CD4-positive, alpha-beta T cell treated with Interleukin-15 for 4 hours (primary cell): ENCODE results near the gene RNF103.

Experiments used
- DNase-seq: peaks from one replicate; pipeline ENCODE4 v3.0.0-alpha.2; 2020; ENCODE audit warnings: low spot score

Gene RNF103

DNA sequence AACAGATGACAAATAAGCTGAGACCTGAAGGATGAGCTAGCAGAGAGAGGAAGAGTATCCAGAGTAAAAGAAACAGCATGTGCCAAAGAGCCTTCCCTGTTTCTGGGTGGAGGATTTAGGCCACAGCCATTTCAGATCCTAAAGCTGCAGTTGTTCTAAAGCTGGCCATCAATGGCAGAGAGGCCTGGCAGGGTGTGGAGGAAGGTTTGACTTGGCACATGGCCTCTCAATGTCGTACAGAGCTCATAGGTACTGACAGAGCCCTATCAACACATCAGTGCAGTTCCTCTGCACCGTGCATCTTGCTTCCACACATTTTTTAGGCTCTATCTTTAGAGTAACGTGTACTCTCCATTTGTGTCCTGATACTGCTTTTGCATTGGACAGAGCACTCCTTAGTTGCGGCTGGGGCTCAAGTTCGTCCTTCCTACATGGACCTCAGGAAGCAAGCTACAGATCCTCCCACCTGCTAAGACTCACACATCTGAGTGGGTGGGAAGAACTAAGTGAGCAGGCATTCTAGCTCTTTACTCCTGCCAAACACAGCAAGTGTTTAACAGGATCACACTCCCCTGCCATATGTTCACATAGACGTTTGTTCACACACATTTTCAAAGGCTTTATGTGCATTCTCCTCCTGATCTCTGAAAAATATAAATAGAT is 57.4 kb downstream of the RNF103 start:
- no peak for DNase-seq

DNA sequence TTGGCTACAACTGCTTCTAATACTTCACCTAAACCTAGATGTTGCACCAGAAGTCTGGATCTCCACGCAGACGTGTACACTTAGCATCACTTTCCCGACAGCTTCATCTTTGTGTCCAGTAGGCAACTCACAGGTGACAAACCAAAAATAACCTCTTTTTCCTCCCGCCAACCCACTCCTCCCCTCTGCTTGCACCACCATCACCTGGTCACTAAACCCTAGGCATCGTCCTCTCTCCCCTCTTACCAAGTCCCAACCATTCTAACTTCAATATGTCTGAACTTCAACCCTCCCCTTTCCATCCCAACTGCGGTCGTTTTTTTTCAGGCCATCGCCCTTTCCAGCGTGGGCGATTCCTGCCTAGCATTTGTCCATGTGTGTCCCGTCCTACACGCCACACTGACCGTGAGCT is 60.0 kb downstream of the RNF103 start:
- DNase-seq: no peak

DNA sequence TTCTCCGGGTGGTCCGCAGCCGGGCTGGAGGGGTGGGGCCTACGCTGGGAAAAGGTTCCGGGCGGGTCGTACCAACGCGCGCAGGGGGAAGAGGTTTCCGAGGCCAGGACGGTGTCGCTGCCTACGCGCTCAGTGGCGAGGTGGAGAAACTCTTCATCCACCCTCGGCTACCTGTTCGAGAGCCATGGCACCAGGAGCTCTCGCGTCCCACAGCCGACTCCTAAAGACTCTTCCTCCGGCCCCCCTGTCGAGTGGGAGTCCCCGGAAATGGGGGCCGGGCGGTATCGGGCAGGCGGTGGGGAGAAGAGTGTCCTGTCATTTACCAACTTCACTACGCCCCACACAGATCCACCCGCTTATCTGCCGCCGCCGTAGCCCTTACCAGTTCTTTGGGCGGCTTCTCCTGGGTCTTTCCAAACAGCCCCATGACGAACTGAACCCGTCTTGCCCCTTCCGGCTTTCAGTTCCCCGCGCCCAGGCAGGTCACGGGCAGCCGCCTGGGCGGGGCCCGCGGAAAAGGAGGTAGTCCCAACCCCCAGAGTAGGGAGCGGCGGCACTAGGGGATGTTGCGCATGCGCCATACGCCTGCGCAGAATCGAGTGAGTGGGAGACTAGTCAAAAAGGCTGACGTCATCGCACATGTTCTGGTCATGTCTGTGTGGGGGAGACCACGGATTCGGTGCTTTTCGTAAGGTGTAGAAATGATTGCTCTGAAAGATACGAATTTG is 60.6 kb downstream of the RNF103 start, which contains the start of gene CHMP3:
Gene CHMP3 (minus strand): TSS at position 522 of the 728 bp plus-strand sequence. CDS start 95 bp downstream, at position 427.
- DNase-seq: peak; percentile 98

DNA sequence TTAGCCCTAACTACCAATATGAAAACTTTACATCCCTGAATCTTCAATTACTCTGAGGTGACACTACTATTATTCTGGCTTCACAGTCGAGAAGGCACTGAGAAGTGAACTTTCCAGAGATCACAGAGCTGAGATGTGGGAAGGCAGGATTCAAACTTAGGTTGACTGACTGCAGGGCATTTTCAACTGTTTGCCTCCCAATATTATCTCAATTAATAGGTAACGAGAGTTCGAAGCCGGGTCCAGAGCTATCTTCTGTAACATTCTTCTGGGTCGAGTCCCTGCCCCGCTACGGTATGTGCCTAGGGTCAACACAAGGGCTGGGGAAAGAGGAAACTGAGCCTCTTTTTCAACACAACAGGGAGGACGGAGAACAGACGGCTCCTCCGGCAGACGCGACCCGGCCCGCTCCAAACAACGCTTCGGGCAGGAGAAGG is 61.2 kb downstream of the RNF103 start:
- no peak for DNase-seq

DNA sequence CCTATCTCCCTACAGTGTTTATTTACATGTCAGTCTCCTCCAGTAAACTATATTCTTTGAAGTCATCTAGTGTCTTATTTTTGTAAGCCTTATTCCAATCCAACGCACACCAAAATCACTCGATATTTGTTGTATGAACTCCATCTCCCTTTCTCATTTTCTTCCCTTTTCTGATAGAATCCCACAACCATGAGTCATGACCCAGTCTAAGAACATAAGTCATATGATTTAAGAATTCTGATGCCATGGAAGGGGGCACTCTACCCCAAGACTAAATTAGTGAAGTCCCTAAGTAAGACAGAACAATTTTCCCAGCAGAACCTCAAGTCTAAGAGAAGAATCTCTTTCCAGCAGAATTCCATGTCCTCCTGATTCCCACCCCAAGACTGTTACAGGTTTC is 65.8 kb downstream of the RNF103 start:
- no peak for DNase-seq

DNA sequence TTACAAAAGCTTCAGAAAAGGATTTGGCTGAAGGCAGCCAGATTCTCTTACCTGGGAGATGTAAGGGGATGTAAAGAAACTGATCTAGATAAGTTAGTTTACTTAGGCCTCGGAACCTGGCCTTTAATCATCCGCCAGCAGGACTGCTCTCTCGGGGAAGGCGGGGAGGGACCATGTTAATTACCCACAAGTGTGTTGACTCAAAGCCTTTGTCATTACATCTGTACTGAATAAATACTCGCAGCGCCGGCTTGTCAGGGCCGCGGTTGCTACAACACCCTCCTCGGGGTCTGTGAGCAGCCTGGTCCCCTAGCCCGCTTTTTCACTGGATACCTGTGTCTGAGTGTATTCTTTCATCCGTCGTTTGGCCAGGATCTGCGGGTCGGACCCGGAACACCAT is 67.2 kb downstream of the RNF103 start:
- no peak for DNase-seq
